Thoracic aorta (tissue), 2 donors: ENCODE results near the gene CDK2AP2. TPM values are rescaled to one million over a fixed set of nuclear protein-coding genes. Genes with fewer than 3 reads are reported as not detected.

ENCODE experiments used
- ATAC-seq: fragments of 150-250 bp; one replicate; pipeline ENCODE4 v1.8.0; 2017; ENCODE audit warnings: low read depth; ENCODE audit not compliant: insufficient number of reproducible peaks, low FRiP score
- DNase-seq: peaks from one replicate; pipeline ENCODE4 v3.0.0-alpha.2; 2020; ENCODE audit warnings: low spot score
- H3K27ac ChIP-seq, 2 donors: fragments of 200-600 bp; sonication (generic); 1 replicate in 1 of 2; 2 replicates in 1 of 2; pipeline ENCODE4 v1.5.1; 2016; ENCODE audit warnings: mild to moderate bottlenecking in 2 of 2, moderate library complexity in 2 of 2
- H3K27me3 ChIP-seq: fragments of 200-600 bp; sonication (generic); replicated peaks from 2 replicates; pipeline ENCODE4 v1.6.0; 2016; ENCODE audit warnings: mild to moderate bottlenecking; ENCODE audit not compliant: insufficient read depth
- H3K36me3 ChIP-seq: fragments of 200-600 bp; sonication (generic); one replicate; pipeline ENCODE4 v1.5.1; 2016
- H3K4me1 ChIP-seq, 2 donors: fragments of 200-600 bp; sonication (generic); 1 replicate in 1 of 2; 2 replicates in 1 of 2; pipeline versions ENCODE4 v1.5.1 to v1.6.0; 2016; ENCODE audit warnings: low read depth in 2 of 2, mild to moderate bottlenecking in 1 of 2; ENCODE audit not compliant: control insufficient read depth in 1 of 2
- H3K4me3 ChIP-seq: fragments of 200-600 bp; sonication (generic); 2 replicates; pipeline ENCODE4 v1.5.1; 2016; ENCODE audit warnings: mild to moderate bottlenecking
- H3K9me3 ChIP-seq: fragments of 200-600 bp; sonication (generic); 2 replicates; pipeline ENCODE4 v1.5.1; 2016
- total RNA-seq, 2 donors: library from RNA; depleted of rRNA; stranded (reverse); fragments of >200 nt; gene quantifications; one replicate each; pipeline versions ENCODE4 v1.1.0 to v1.2.3, GENCODE V29; 2016
- TF ChIP-seq, protein P1 (sequence below): fragments of 200-600 bp; sonication (generic); IDR thresholded peaks from one replicate; pipeline ENCODE4 v1.5.1; 2019; ENCODE audit warnings: antibody characterized with exemption

Gene CDK2AP2
- total RNA-seq, 2 donors from 2014 or later: 53.3 to 73.4 TPM

- DNase-seq: no peak
- ATAC-seq: no peak
- TF ChIP-seq, protein P1, sequence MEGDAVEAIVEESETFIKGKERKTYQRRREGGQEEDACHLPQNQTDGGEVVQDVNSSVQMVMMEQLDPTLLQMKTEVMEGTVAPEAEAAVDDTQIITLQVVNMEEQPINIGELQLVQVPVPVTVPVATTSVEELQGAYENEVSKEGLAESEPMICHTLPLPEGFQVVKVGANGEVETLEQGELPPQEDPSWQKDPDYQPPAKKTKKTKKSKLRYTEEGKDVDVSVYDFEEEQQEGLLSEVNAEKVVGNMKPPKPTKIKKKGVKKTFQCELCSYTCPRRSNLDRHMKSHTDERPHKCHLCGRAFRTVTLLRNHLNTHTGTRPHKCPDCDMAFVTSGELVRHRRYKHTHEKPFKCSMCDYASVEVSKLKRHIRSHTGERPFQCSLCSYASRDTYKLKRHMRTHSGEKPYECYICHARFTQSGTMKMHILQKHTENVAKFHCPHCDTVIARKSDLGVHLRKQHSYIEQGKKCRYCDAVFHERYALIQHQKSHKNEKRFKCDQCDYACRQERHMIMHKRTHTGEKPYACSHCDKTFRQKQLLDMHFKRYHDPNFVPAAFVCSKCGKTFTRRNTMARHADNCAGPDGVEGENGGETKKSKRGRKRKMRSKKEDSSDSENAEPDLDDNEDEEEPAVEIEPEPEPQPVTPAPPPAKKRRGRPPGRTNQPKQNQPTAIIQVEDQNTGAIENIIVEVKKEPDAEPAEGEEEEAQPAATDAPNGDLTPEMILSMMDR: no peak
- Histone ChIP-seq H3K27ac (no peak overlapping the region), H3K4me3 (no peak overlapping the region), H3K9me3 (no peaks in the 10 kb centered on the region), H3K4me1 (no peaks in the 10 kb centered on the region), H3K36me3 (no peaks in the 10 kb centered on the region), H3K27me3 (no peaks in the 10 kb centered on the region)
These were observed 16.5 kb upstream of the CDK2AP2 start for GRCh38 chr11:67524480-67524808.

DNA sequence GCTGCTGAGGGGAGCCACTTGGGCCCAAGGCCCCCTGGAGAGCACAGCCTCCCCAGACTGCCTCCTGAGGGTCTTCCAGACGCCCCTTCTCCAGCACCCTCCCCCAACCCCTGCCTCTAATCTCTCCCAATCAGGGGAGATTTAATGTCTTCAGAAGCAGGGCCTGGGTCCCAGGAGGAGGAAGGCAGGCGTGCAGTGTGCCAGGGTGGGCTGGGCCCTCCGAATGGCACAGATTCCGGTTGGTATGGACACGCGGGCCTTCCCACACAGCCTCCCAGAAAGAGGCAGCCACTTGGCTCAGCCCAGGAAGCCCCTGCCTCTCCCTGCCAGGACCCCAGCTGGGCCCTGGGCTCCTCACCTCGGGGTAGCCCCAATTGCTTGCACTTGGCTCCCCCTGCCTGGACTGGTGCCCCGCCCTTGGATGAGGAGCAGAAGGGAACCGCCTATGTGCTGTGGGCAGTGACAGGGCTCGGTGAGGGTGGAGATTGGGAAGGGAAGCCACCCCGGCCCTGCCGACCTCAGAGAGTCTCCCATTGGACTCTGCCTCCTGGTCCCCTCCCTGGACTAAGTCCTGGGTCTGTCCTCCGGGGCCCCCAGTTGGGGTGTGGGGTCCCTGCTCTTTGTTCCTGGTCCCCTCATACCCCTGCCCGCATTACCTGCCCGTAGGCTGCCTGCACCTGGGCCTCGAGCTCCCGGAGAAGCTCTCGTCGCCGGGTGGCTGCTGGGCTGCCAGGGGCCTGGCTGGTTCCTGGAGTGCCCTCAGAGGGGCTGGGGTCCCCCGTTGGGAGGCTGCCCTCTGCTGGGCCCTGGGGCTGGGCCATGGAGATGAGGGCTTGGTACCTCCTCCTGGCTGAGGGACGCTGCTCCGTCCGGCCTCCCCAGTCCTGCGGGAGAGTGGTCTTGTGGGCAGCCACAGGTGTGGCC, 15.9 kb upstream of the CDK2AP2 start:
- Histone ChIP-seq H3K4me3 (no peak overlapping the region), H3K27me3 (no peaks in the 10 kb centered on the region), H3K9me3 (no peaks in the 10 kb centered on the region), H3K36me3 (no peaks in the 10 kb centered on the region), H3K27ac (no peak overlapping the region), H3K4me1 (no peaks in the 10 kb centered on the region)
- TF ChIP-seq, protein P1: no peak
- DNase-seq (no peak), ATAC-seq (no peak)

DNA sequence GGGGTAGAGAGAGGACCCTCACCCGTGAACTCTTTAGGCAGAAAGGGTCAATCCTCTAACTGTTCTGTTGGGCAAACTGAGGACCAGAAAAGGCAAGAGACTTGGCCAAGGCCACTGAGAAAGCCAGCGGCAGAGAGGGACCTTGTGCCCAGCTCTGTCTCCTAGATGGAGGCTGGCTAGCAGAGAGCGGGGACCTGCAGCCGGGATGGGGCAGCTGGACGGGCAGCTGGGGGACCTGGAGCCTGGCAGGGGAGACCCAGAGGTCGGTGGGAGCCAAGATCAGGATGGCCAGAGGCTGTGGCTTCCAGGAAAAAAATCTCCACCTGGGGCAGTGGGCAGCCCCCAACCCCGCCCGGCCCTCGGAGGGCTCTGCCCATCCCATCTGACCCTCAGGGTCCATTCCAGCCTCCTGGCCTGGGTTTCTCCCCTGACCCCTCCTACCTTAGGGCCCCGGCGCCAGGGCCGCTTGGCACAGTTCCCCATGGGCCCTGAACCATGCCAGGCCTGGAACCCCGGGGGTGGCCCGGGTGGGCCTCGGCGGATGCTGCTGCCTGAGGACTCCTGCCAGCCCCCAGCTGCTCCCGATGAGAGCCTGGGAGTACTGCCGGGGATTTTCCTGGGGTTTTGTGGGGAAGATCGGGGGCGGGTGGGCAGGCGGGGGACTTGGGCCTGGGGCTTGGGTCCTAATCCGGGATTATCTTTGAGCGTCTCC, 15.0 kb upstream of the CDK2AP2 start, which contains the start of gene CABP2:
CABP2 (minus strand) TSS at position 603 of the 712 bp plus-strand sequence; CDS start at position 483, 120 bp downstream.
- no peak for ATAC-seq
- Histone ChIP-seq H3K4me3 (no peak within 1 kb of the TSS), H3K27ac (no peak within 1 kb of the TSS)

GRCh38 chr11:67522338-67522737, 14.4 kb upstream of the CDK2AP2 start:
- DNase-seq (no peak), ATAC-seq (no peak)
- Histone ChIP-seq H3K9me3 (no peaks in the 10 kb centered on the region), H3K27ac (no peak overlapping the region), H3K36me3 (no peaks in the 10 kb centered on the region), H3K4me1 (no peaks in the 10 kb centered on the region), H3K4me3 (no peak overlapping the region), H3K27me3 (no peaks in the 10 kb centered on the region)
- TF ChIP-seq, protein P1: no peak

More for the DNA sequence above, 15.0 kb upstream of the CDK2AP2 start, which contains the start of gene CABP2:
- H3K36me3 ChIP-seq: no peaks in the 10 kb centered on the region
- no peak for DNase-seq
- H3K4me1 ChIP-seq: no peaks in the 10 kb centered on the region
- no peaks in the 10 kb centered on the region for H3K9me3 ChIP-seq
- H3K27me3 ChIP-seq: no peaks in the 10 kb centered on the region
- TF ChIP-seq, protein P1: no peak

GRCh38 chr11:67521924-67522323, 14.0 kb upstream of the CDK2AP2 start:
- H3K36me3 ChIP-seq: no peaks in the 10 kb centered on the region
- no peak overlapping the region for H3K4me3 ChIP-seq
- ATAC-seq (no peak), DNase-seq (no peak)
- no peak overlapping the region for H3K27ac ChIP-seq
- TF ChIP-seq, protein P1: no peak
- H3K27me3 ChIP-seq: no peaks in the 10 kb centered on the region
- H3K4me1 ChIP-seq: no peaks in the 10 kb centered on the region
- no peaks in the 10 kb centered on the region for H3K9me3 ChIP-seq
